Activated T-cell treated with anti-CD3 and anti-CD28 coated beads, Interleukin-2, amount 50 U/mL, for 48 hours (primary cell): ENCODE data around the gene KIAA1328.
"Not testable (repeated sequence)": the region's sequence is repeated elsewhere in the genome, so short reads cannot be mapped to it uniquely, and the experiment has no call there.

Experiments
- DNase-seq, 2 experiments: peaks; one replicate each; pipeline ENCODE4 v3.0.0-alpha.2; 2020

The KIAA1328 gene

GRCh38 chr18:37161491-37161890 is 332.6 kb downstream of the KIAA1328 start:
- no peak for DNase-seq

GRCh38 chr18:37162551-37162950 is 333.6 kb downstream of the KIAA1328 start:
- no peak for DNase-seq

GRCh38 chr18:37163119-37163518 is 334.2 kb downstream of the KIAA1328 start:
- no peak for DNase-seq

- DNase-seq: no peak
Measured at GRCh38 chr18:37166491-37166890, 337.6 kb downstream of the KIAA1328 start.

- not testable (repeated sequence) for DNase-seq
Measured at GRCh38 chr18:37166966-37167365, 338.0 kb downstream of the KIAA1328 start.

GRCh38 chr18:37170984-37171383 is 342.1 kb downstream of the KIAA1328 start:
- DNase-seq: no peak

- no peak for DNase-seq
Measured at GRCh38 chr18:37173384-37173783, 344.5 kb downstream of the KIAA1328 start.

GRCh38 chr18:37175727-37176620 is 347.0 kb downstream of the KIAA1328 start:
- DNase-seq: no peak

GRCh38 chr18:37176621-37176934 is 347.7 kb downstream of the KIAA1328 start:
- DNase-seq: no peak

- no peak for DNase-seq
Measured at GRCh38 chr18:37179384-37179783, 350.5 kb downstream of the KIAA1328 start.

GRCh38 chr18:37180086-37180485 is 351.2 kb downstream of the KIAA1328 start:
- DNase-seq: no peak

- no peak for DNase-seq
Measured at GRCh38 chr18:37182340-37183135, 353.6 kb downstream of the KIAA1328 start.

- no peak for DNase-seq
Measured at GRCh38 chr18:37184209-37184868, 355.4 kb downstream of the KIAA1328 start.

- DNase-seq: no peak
Measured at GRCh38 chr18:37188016-37188791, 359.3 kb downstream of the KIAA1328 start.

- no peak for DNase-seq
Measured at GRCh38 chr18:37199741-37200140, 370.8 kb downstream of the KIAA1328 start.

GRCh38 chr18:37207343-37207742 is 378.4 kb downstream of the KIAA1328 start:
- DNase-seq: no peak

- no peak for DNase-seq
Measured at GRCh38 chr18:37210781-37211180, 381.9 kb downstream of the KIAA1328 start.

GRCh38 chr18:37218022-37218590 is 389.2 kb downstream of the KIAA1328 start:
- DNase-seq: no peak

GRCh38 chr18:37219257-37219656 is 390.3 kb downstream of the KIAA1328 start:
- DNase-seq: no peak

GRCh38 chr18:37222354-37222998 is 393.5 kb downstream of the KIAA1328 start:
- DNase-seq: no peak

- DNase-seq: no peak
Measured at GRCh38 chr18:37222999-37223378, 394.1 kb downstream of the KIAA1328 start.

- no peak for DNase-seq
Measured at GRCh38 chr18:37225279-37225678, 396.4 kb downstream of the KIAA1328 start.
